B cell (primary cell): ENCODE results near the gene MAP3K15. TPM values are rescaled to one million over a fixed set of nuclear protein-coding genes. Genes with fewer than 3 reads are reported as not detected.

Experiments used
- ATAC-seq: fragments of 200-7000 bp; cut with Tn5 transposase; one replicate; pipeline ENCODE4 v1.10.0; 2021; ENCODE audit warnings: low read depth, mild to moderate bottlenecking, moderate number of reproducible peaks, moderate library complexity
- CTCF ChIA-PET: fragments of 350-600 bp; sonication (Branson Sonifier 250); formaldehyde crosslinking; loops from one replicate; lab custom pipeline; 2021; ENCODE audit warnings: antibody characterized with exemption, inconsistent platforms; lab: Charles Lee
- POLR2A ChIA-PET: fragments of 350-600 bp; sonication (Branson Sonifier 250); formaldehyde crosslinking; loops from one replicate; lab custom pipeline; 2021; ENCODE audit warnings: antibody characterized with exemption; lab: Charles Lee
- DNase-seq: peaks from one replicate; pipeline ENCODE4 v3.0.0; 2013
- H2AFZ ChIP-seq: 2 replicates; pipeline ENCODE4 v1.6.1; 2012; ENCODE audit warnings: mild to moderate bottlenecking, low read depth, low read length; ENCODE audit not compliant: insufficient read depth, poor library complexity, severe bottlenecking
- H3K27ac ChIP-seq, 2 donors: 1 replicate in 1 of 2; 2 replicates in 1 of 2; pipeline ENCODE4 v1.5.1; 2012 to 2013; ENCODE audit warnings: low read length in 2 of 2, mild to moderate bottlenecking in 2 of 2, moderate library complexity in 1 of 2
- H3K27me3 ChIP-seq, 4 experiments: fragments of 200-600 bp in 1 of 4; sonication (generic) in 1 of 4; replicated peaks in 1 of 4; 1 replicate in 2 of 4; 2 replicates in 2 of 4; pipeline versions ENCODE4 v1.6.1 to v1.7.0; 2013 to 2016; ENCODE audit warnings: low read length in 3 of 4, mild to moderate bottlenecking in 2 of 4, mixed read lengths in 1 of 4, moderate library complexity in 1 of 4; ENCODE audit not compliant: insufficient read depth in 4 of 4, control insufficient read depth in 3 of 4; ENCODE audit errors: control extremely low read depth in 1 of 4
- H3K36me3 ChIP-seq, 2 experiments: replicated peaks in 1 of 2; 1 replicate in 1 of 2; 2 replicates in 1 of 2; pipeline versions ENCODE4 v1.6.1 to v1.7.1; 2013; ENCODE audit warnings: low read length in 1 of 2; ENCODE audit not compliant: insufficient read depth in 2 of 2, control insufficient read depth in 1 of 2; ENCODE audit errors: control extremely low read depth in 1 of 2, extremely low read depth in 1 of 2
- H3K4me1 ChIP-seq, 2 donors: fragments of 200-600 bp in 1 of 2; sonication (generic) in 1 of 2; 1 replicate in 1 of 2; 2 replicates in 1 of 2; pipeline versions ENCODE4 v1.5.1 to v1.6.1; 2013 to 2017; ENCODE audit warnings: low read length in 2 of 2; ENCODE audit not compliant: control insufficient read depth in 2 of 2, insufficient read depth in 2 of 2
- H3K4me2 ChIP-seq: replicated peaks from 2 replicates; pipeline ENCODE3; 2012; ENCODE audit warnings: mild to moderate bottlenecking, low read depth, low read length; ENCODE audit not compliant: poor library complexity, severe bottlenecking
- H3K4me3 ChIP-seq, 5 experiments: fragments of 200-600 bp in 1 of 5; sonication (generic) in 1 of 5; 1 replicate in 3 of 5; 2 replicates in 2 of 5; pipeline versions ENCODE4 v1.5.1 to v1.7.0; 2011 to 2016; ENCODE audit warnings: low read length in 4 of 5, mild to moderate bottlenecking in 4 of 5, low read depth in 2 of 5, control low read depth in 1 of 5, moderate library complexity in 1 of 5; ENCODE audit not compliant: insufficient read depth in 1 of 5; ENCODE audit errors: control extremely low read depth in 1 of 5, extremely low read depth in 1 of 5
- H3K79me2 ChIP-seq: fragments of 200-600 bp; sonication (generic); one replicate; pipeline ENCODE4 v1.6.0; 2016; ENCODE audit warnings: low read length; ENCODE audit not compliant: control insufficient read depth, insufficient read depth
- H3K9ac ChIP-seq: fragments of 200-600 bp; sonication (generic); 2 replicates; pipeline ENCODE4 v1.6.1; 2017; ENCODE audit warnings: mild to moderate bottlenecking, low read length, moderate library complexity
- H3K9me3 ChIP-seq, 3 donors: one replicate each; pipeline versions ENCODE4 v1.6.1 to v1.7.1; 2013; ENCODE audit warnings: low read length in 2 of 3; ENCODE audit not compliant: control insufficient read depth in 2 of 3, insufficient read depth in 1 of 3; ENCODE audit errors: control extremely low read depth in 1 of 3
- H4K20me1 ChIP-seq: 2 replicates; pipeline ENCODE4 v1.6.0; 2012; ENCODE audit warnings: mild to moderate bottlenecking, low read length; ENCODE audit not compliant: insufficient read depth, control insufficient read depth, poor library complexity, severe bottlenecking
- H3K27ac Mint-ChIP-seq: one replicate; pipeline ENCODE4 v1.8.0; 2021; ENCODE audit warnings: mixed read lengths
- H3K27me3 Mint-ChIP-seq: one replicate; pipeline ENCODE4 v1.8.0; 2021; ENCODE audit warnings: mixed read lengths
- H3K4me1 Mint-ChIP-seq: one replicate; pipeline ENCODE4 v1.8.0; 2021; ENCODE audit warnings: mixed read lengths
- H3K4me3 Mint-ChIP-seq: one replicate; pipeline ENCODE4 v1.8.0; 2021; ENCODE audit warnings: mixed read lengths
- H3K9me3 Mint-ChIP-seq: one replicate; pipeline ENCODE4 v1.8.0; 2022; ENCODE audit warnings: mixed read lengths; ENCODE audit not compliant: insufficient read depth
- CTCF ChIP-seq: fragments of 200-600 bp; IDR thresholded peaks from one replicate; pipeline ENCODE4 v1.8.0; 2022; ENCODE audit warnings: antibody characterized with exemption, mild to moderate bottlenecking
- EZH2 ChIP-seq: IDR thresholded peaks from 2 replicates; pipeline ENCODE4 v1.6.1; 2012; ENCODE audit warnings: borderline replicate concordance, low read depth, mild to moderate bottlenecking, moderate library complexity, low read length; ENCODE audit not compliant: insufficient read depth, poor library complexity, severe bottlenecking
- WGBS: methylation state at CpG from one replicate; pipeline ENCODE4 v1.1.5; 2013; ENCODE audit warnings: missing lambda C conversion rate; ENCODE audit not compliant: insufficient coverage; 5-methylcytosine and 5-hydroxymethylcytosine counted together
- intact Hi-C: fragments of 100-400 bp; cut with micrococcal nuclease; formaldehyde crosslinking; loops from one replicate; pipeline ENCODE4 v1.10.0; 2022
- polyA plus RNA-seq: library from polyadenylated mRNA; depleted of rRNA; stranded (reverse); fragments of >200 nt; gene quantifications from 2 replicates; pipeline ENCODE4 v1.2.3, GENCODE V29; 2012
- total RNA-seq, 2 donors: library from RNA; stranded (reverse); fragments of 120-200 nt in 1 of 2; gene quantifications; 1 replicate in 1 of 2; 2 replicates in 1 of 2; pipeline versions ENCODE4 v1.2.3 to v1.2.4, GENCODE V29; 2013 to 2022

MAP3K15 gene
- total and polyA plus RNA-seq, 2 donors (not counting 1 experiment from before 2014, with no cell fraction given), result not detected

GRCh38 chrX:19343085-19343534 lies 172.2 kb downstream of the MAP3K15 start:
- WGBS, result no CpG with 5 or more reads among the region's 11 CpGs
- Histone ChIP-seq H3K79me2 (peaks cover 17% of the 10 kb centered on the region), H3K36me3 (no peaks in the 10 kb centered on the region), H3K4me1 (peaks cover 8 to 16% of the 10 kb centered on the region in 2 donors), H3K9me3 (no peaks in the 10 kb centered on the region), H2AFZ (peak overlapping the region; percentile 64), H3K4me3 (peak overlapping the region; percentile 31 to 76 (median 63)), H4K20me1 (no peaks in the 10 kb centered on the region), H3K4me2 (peak overlapping the region; percentile 78), H3K27me3 (no peaks in the 10 kb centered on the region), H3K9ac (peak overlapping the region; percentile 74), H3K27ac (peak overlapping the region; percentile 52 to 94)
- no peaks in the 10 kb centered on the region for H3K9me3 Mint-ChIP-seq
- DNase-seq, result no peak
- CTCF ChIA-PET, result interaction anchor here (1.4 kb wide), 1 partner anchor 10 kb away, joined by 3 read pairs; no protein-coding TSS in a partner anchor
- peak overlapping the region; percentile 92 for H3K4me3 Mint-ChIP-seq
- POLR2A ChIA-PET, result no interaction called here
- peak overlapping the region; percentile 90 for H3K27ac Mint-ChIP-seq
- intact Hi-C loops, result loop anchor here (1.0 to 10.0 kb wide), 4 partner anchors 359 to 1606 kb away; partner anchors contain the start of genes CDKL5, PHKA2, RS1 and SCML1
- no peaks in the 10 kb centered on the region for H3K27me3 Mint-ChIP-seq
- no peak for TF ChIP-seq CTCF
- no peak for TF ChIP-seq EZH2
- H3K4me1 Mint-ChIP-seq, result peaks cover 17% of the 10 kb centered on the region
- ATAC-seq, result no peak

- Histone ChIP-seq H3K27me3 (no peaks in the 10 kb centered on the region), H3K27ac (no peak overlapping the region), H3K36me3 (no peaks in the 10 kb centered on the region), H3K4me3 (no peak overlapping the region), H2AFZ (peak overlapping the region; percentile 64), H3K4me1 (peaks cover 8 to 16% of the 10 kb centered on the region in 2 donors), H3K9ac (no peak overlapping the region), H3K9me3 (no peaks in the 10 kb centered on the region), H4K20me1 (no peaks in the 10 kb centered on the region), H3K79me2 (peaks cover 13% of the 10 kb centered on the region), H3K4me2 (no peak overlapping the region)
- Mint-ChIP-seq H3K9me3 (no peaks in the 10 kb centered on the region), H3K4me1 (peaks cover 14% of the 10 kb centered on the region), H3K27me3 (no peaks in the 10 kb centered on the region), H3K4me3 (peak overlapping the region; percentile 92), H3K27ac (no peak overlapping the region)
- DNase-seq (no peak), ATAC-seq (no peak)
- CTCF ChIA-PET, result interaction anchor here (1.4 kb wide), 1 partner anchor 9 kb away, joined by 3 read pairs; no protein-coding TSS in a partner anchor
- WGBS, result 60% methylated on average over 1 of the region's 6 CpGs
- no peak for TF ChIP-seq EZH2
- TF ChIP-seq CTCF, result no peak
- intact Hi-C loops, result loop anchor here (5.0 to 10.0 kb wide), 2 partner anchors 668 to 1605 kb away; partner anchors contain the start of genes RS1 and SCML1
- POLR2A ChIA-PET, result no interaction called here
Measured at GRCh38 chrX:19342331-19342906, 172.9 kb downstream of the MAP3K15 start.
